Measurements from ENCODE around the gene GKN1.

The GKN1 gene

DNA sequence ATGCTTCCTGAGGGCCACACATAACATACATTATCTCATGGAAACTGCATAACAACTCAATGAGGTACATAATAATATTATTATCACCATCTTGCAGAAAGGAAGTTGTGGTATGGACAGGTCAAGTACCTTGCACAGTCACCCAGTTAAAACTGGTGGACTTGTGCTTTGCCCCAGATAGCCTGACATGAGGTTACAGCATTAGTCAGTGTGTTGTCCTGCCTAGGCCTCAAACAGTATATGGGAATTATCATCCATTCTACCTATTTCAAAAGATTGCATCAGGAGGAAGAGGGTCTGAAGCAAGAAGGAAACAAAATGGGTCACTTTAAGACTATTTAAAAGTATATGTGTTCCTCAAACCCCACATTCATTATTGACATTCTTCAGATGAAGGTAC lies 33.2 kb downstream of the GKN1 start:
- peak; percentile 23 for DNase-seq (ENCODE audit: low read depth)

DNA sequence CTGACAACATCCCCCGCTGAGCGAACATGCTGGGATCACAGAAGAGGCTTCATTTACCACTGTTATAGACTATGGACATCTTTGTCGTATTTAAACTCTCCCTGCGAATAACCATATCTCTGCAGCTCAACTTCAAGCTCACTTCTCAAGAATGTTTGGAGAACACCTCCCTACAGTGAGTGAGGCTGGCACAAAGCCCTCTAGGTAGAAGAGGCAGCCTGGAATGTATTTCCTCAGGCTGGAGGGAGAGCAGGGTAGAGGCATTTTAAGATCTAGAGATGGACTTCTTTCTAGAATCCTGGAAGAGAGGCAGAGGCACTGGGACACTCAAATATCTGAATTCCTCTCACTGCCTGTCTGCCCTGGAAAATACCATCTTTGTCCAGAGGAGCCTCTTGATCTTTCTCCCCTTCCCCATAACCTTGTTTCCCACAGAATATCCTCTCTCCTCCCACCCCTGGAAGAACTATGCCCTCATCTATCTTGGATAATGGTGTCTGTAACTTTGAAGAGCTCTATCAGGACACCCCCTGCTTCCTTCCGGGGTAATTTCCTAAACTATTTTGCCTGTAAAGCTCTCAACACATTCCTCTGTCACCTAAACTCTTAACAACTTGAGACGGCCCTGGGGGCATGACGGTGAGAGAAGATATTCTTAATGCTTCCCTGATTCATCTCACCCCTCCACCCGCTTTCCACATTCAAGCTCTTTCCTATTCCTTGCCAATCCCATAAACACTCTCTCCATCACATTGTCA lies 36.2 kb downstream of the GKN1 start:
- peak; percentile 43 for DNase-seq (ENCODE audit: low read depth)

DNA sequence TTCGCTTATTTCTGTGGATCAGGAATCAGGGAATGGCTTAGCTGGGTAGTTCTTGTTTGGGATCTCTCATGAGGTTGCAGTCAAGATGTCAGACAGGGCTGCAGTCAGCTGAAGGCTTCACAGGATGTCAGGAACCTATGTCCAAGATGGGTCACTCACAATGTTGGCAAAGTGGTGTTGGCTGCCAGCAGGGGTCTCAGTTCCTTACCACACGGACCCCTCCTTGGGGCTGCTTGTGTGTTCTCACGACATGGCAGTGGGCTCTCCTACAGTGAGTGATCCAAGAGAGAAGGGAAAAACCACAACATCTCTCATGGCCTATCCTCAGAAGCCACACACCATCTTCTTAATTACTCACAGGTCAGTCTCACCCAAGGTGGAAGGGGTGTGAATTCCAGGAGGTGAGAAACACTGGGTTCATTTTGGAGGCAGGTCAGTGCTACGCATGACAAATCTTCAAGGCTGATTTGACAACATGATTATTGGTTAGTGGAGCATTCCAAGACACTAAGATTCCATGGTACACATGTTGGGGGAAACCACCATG lies 37.2 kb downstream of the GKN1 start:
- peak; percentile 12 for DNase-seq (ENCODE audit: low read depth)

DNA sequence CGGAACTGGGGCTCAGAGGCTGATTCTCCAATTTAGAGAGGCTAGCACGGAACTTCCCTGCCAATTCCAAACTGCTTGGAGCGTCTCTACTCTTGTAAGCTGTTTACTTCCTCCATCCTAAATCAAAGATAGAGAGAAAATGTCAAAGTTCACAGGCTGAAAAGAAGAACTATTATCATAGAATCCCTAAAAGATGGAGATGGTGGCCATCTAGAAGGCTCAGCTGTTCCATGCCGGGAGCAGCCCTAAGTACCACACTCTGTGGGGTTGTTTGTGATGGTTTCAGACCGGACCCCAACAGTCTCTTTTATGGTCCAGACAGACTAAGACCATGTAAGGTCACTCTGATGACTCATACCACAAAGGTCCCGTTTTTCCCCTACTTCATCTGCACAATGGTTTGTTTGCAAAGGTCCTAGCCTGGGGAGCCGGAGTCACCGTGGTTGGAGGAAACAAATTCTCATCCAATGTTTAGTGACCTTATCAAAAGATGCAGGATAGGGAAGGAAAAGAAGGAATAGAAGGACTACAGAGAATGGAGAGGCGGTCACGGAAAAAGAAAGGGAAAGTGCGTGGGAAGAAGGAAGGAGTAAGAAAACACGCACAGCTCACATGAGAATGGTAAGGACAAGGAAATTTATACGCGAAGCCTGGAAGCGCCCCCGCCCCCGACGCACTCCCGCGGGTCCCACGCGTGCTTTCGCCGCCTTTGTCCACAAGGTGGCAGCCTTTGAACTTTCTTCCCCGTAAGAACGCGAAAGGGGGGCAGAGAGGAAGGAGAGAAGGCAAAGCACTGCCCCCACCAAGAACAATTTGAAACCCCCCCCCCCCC lies 38.1 kb downstream of the GKN1 start:
- peak; percentile 81 for DNase-seq (ENCODE audit: low read depth)

DNA sequence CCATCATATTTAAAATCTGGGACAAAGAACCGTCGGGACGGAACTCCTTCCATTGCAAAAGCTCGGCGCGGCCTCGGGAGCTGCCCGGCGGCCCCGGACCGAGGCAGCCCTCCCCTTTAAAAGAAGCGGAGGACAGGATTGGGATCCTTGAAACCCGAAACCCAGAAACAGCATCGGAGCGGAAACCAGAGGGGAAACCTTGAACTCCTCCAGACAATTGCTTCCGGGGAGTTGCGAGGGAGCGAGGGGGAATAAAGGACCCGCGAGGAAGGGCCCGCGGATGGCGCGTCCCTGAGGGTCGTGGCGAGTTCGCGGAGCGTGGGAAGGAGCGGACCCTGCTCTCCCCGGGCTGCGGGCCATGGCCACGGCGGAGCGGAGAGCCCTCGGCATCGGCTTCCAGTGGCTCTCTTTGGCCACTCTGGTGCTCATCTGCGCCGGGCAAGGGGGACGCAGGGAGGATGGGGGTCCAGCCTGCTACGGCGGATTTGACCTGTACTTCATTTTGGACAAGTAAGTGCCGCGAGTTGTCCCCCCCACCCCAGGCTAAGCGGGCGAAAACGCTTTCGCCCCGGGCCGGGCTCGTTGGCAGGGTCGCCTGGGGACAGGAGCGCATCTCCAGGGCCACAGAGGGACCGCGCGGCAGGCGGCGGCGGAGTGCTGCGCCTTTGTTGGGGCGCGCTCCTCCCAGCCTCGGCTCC lies 38.9 kb downstream of the GKN1 start, which contains the start of gene ANTXR1:
Gene ANTXR1, plus strand, starts transcription at position 38 of the 698 bp plus-strand sequence. Its CDS starts 321 bp downstream, at position 359.
- peak; percentile 86 for DNase-seq (ENCODE audit: low read depth)

DNA sequence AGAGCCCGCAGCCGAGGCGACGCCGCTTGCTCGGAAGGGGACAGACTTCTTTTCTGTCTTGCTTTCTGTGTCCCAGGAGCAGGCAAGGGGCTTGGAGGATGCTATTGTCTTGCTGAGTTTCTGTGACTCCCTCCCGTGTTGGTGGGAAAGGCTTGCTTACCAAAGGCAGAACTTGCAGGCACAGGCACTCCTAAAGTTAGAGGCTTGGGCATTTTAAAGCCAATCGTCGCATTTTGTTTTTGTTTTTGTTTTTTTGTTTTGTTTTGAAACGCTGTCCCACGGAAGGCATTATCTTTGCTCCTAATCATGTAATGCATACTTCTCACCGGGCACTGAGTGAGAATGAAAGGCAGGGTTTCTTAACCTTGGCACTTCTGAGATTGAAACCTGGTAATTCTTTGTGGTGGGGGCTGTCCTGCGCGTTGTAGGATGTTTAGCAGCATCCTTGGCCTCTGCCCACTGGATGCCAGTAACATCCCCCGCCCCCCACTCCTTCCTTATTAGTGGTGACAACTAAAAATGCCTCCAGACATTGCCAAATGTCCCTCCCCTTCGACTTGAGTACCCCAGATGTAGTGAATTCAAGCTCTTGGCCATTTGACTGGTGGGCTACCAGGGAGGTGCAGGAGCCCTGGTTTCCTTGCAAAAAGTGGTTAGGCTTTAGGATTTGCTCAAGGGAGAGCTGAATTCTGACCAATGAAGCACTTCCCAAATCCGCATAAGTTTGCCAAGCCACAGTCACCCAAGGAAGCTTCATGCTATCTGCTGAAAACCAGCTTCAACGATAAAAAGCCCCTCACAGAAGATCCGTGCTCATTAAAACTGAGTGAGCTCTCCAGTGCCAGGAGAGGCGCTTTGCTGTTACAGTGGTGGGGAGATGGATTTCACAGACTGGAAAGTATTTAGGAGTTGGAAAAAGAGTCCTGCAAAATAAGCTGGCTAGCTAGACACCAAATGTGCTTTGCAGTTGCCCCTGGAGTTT lies 39.7 kb downstream of the GKN1 start:
- DNase-seq (ENCODE audit: low read depth), result peak; percentile 59

DNA sequence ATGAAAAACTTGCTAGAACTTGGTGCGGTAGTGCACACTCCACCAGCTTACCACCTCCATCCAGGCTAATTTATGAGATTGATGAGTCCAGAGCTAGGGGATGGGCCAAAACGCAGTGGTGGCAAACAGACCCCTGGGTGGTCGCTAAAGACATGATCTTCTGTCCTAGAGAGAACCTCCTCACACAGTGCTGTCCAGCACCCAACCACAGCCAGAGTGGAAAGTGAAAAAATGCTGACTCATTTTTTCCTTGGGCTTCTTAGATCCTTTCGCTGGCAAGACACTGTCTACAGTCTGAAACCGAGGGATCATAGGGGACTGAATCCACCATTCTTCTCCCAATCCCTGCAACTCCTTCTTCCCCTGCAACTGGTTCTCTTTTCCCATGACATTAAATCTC lies 42.6 kb downstream of the GKN1 start:
- peak; percentile 22 for DNase-seq (ENCODE audit: low read depth)

DNA sequence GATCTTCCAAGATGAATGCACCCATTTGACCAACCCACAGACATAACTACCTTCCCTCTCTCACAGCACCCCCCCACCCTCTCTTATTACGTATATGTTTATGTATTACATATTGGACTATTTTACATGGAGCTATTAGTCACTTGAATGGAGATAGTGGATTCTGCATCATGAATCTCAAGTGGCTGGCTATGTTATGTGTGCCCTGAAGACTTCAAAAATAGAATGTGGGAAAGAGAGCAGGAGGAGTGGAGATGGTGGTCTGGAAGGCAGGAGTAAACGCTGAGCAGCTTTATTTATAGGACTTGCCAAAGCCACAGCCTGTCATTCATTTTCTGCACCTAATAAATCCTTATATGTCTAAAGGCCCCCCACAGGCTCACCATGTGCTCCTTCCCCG lies 43.4 kb downstream of the GKN1 start:
- no peak for DNase-seq (ENCODE audit: low read depth)

DNA sequence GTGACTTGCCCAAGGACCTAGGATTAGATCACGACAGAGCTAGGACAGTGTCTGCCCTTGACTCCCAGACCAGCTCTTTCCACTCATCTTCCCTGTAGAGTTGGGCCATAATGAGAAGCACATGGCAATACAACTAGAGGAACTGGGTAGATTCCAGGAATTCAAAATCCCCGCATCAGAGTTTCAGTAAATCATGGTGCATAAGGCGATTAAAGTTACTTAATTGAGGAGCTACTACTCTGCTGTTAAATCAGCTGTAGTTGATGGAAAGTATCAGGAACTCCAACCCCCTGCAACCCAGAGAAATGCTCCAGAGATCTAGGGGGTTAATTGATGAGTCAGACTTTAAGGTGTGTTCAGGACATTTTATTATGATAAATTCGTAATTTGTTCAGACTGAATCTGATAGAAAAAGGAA lies 44.3 kb downstream of the GKN1 start:
- DNase-seq (ENCODE audit: low read depth), result no peak

DNA sequence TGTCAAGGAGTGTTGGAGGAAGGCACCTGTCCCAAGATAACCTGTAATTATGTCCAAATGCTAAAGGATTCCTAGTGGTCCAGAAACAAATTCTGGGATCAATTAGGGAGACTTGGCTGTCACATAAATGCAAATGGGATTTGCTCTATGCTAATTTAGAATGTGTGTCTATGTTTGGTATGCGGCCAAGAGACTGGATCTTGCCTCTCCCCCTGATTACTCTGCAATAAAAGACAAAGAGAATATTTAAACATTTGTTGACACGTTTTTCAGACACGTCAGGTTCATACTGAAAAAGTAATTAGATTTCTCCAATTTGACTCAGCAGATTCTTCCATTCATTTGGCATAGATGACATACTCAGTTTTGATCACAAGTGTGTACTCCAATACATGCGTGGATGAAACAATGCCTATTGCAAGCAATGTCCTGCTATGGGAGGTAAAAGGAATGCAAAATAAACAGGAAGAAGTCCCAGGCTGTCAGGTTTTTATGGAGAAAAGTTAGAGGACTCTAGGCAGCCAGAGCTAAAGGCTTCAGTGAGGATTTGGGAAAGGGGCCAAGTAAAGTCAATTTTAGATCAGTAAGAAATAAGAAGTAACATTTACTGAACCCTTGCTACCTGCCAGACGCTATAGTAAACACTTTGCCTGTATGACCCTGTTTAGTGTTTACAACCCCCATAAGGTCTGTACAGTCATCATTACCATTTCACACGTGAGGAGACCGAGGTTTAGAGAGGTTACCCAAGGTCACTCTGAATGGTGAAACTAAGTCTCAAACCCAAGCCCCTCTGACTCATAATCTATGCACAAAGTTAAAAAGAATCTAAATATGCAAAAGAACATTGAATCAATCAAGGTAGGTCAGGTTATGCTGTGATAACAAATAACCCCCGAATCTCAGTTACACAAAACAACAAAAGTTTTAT lies 46.3 kb downstream of the GKN1 start:
- peak; percentile 15 for DNase-seq (ENCODE audit: low read depth)

DNA sequence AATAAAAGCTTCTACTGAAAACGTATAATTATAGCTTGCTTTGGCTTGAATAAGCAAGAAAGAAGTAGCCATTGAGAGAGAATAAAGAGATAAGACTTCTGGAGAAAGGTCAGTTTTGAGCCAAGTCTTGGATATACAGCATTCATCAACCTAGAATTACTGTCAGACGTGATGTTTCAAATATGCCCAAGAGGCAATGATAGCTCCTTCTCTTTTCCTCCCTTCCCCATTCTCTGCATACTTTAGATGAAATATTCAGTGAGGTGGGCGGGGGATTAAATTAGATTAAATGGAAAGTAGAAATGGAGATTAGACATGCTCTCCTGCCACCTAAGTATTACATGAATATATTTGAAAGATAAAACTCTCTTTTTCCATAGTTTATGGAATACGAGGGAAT lies 47.3 kb downstream of the GKN1 start:
- DNase-seq (ENCODE audit: low read depth), result no peak

DNA sequence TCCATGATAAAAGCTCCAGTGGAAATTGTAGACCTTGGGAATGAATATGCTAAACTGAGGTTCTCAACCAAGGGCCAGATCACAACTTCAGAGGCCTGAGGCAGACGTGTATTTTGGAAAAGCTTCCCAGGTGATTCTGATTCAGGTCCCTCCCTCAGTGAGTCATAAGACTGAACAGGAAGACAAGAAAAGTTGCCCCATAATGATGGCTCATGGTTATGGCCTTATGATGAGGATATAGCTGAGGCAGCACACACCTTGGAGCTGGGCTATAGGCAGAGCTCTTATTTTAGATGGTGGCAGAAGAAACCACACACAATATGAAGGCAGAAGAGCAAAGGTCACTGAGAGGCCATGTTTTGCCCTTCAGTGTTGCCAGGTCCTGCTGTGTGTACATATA lies 48.1 kb downstream of the GKN1 start:
- DNase-seq (ENCODE audit: low read depth), result peak; percentile 53

DNA sequence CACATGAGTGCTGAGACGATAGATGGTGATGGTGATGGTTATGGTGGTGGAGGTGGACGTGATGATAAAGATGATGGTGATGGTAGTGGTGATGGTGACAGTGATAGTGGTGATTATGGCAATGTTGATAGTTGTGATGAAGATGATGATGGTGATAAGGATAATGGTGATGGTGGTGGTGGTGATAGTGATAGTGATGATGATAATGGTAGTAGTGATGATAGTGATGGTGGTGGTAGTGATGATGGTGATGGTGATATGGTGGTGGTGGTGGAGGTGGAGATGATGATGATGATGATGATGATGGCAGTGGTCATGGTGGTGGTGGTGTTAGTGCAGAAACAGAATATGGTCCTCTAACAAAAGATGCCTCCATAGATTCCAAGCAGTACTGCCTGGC lies 48.8 kb downstream of the GKN1 start:
- no peak for DNase-seq (ENCODE audit: low read depth)

DNA sequence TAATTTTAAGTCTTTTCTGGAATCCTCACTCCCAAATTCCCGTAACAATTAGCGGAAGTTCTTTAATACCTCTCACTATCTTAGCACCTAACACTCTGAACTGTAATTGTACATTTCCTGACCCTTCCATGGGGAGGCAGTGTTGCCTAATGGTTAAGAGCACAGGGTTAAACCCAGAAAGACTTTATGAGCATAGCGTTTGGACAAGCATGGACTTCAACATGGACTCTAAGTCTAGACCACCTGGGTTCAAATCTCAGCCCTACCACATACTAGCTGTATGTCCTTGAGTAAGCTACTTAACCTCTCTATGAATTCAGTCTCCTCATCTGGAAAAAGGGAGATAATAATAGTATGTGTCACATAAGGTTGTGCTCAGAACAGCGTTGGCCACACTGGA lies 51.6 kb downstream of the GKN1 start:
- peak; percentile 56 for DNase-seq (ENCODE audit: low read depth)

DNA sequence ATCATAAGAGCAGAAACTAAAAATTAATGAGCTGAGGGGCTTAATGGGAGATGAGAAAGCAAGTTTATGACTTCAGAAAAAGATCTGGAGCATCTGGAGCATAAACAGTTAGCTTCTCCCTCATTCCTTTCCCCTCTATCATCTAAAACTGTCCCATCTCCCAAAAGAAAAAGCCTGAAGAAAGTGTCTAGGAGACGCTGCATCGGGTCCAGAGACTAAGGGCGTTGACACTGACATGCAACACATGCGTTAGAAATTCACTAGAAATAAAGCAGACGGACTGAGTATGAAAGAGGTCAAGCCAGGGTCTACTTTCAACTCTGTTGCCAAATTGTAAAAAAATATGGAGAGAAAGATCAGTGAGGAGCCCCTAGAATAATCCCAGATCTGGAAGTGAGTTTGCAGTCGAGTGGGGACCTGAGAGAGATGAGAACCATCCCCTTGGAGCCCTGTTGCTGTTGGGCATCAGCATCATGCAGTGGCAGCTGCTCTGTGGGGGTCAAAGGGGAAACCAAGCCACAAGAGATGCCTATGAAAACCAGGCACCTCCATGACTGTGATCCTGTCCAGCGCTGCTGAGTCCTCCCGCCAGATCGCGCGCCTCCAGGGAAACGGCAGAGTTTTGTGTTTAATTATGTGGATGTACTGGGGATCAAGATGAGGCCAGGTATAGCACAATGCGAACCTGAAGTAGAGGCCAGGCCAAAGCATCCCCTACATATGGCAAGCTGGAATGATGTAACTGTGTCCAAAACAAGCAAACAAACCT lies 52.4 kb downstream of the GKN1 start:
- no peak for DNase-seq (ENCODE audit: low read depth)

Measured in ELR (cell line).